ENCODE measurements around the gene COL25A1. TPM values are rescaled to one million over a fixed set of nuclear protein-coding genes. Genes with fewer than 3 reads are reported as not detected.

Gene COL25A1
- total RNA-seq, 1 donor from 2014 or later: 0.75 TPM

GRCh38 chr4:108906006-108906405 lies 396.5 kb downstream of the COL25A1 start:
- TF ChIP-seq, protein P1, sequence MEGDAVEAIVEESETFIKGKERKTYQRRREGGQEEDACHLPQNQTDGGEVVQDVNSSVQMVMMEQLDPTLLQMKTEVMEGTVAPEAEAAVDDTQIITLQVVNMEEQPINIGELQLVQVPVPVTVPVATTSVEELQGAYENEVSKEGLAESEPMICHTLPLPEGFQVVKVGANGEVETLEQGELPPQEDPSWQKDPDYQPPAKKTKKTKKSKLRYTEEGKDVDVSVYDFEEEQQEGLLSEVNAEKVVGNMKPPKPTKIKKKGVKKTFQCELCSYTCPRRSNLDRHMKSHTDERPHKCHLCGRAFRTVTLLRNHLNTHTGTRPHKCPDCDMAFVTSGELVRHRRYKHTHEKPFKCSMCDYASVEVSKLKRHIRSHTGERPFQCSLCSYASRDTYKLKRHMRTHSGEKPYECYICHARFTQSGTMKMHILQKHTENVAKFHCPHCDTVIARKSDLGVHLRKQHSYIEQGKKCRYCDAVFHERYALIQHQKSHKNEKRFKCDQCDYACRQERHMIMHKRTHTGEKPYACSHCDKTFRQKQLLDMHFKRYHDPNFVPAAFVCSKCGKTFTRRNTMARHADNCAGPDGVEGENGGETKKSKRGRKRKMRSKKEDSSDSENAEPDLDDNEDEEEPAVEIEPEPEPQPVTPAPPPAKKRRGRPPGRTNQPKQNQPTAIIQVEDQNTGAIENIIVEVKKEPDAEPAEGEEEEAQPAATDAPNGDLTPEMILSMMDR (IDR thresholded peaks at IDR 0.05): no peak

DNA sequence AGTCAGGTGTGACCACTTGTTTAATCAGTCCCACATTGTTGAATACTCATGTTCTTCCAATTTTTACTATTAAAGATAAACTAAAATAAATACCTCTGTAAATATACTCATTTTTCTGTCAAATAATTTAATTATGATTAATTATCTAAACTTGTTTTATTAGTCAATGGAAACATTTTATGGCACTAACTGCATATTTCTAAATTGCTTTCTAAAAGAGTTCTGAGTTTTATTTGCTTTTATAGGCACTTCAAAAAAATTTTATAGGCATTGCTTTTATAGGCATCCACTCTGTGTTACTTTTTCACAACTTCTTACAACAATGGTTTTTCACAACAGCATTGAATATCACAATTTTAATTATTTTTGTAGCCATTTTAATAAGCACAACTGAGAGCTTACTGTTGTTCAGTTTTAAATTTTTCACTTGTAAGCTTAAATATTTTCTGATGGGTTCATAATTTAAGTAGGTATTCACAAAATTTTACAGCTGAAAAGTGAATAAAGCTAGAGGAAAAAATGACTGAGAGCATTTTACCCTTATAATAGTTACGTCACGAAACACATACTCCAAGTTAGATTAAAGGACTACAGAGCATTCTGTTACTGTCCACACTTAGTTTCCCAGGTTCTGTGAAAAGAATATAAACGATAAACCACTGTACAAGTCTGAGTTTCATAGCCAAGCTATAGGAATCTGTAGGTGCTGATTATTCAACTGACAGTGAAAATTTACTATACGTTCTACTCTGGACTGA lies 398.8 kb downstream of the COL25A1 start:
- H3K27ac ChIP-seq: no peak overlapping the region
- intact Hi-C loops (cut with DNase I): no loop called here
- H3K9me3 ChIP-seq: no peaks in the 10 kb centered on the region
- no peak overlapping the region for H3K4me3 ChIP-seq
- no peaks in the 10 kb centered on the region for H3K4me1 ChIP-seq
- ATAC-seq: no peak
- TF ChIP-seq, protein P1 (IDR thresholded peaks at IDR 0.05): no peak
- no peaks in the 10 kb centered on the region for H3K27me3 ChIP-seq
- no peaks in the 10 kb centered on the region for H3K36me3 ChIP-seq
- no peak for DNase-seq

More at GRCh38 chr4:108906006-108906405, 396.5 kb downstream of the COL25A1 start:
- Histone ChIP-seq H3K27ac (no peak overlapping the region), H3K9me3 (no peaks in the 10 kb centered on the region), H3K4me3 (no peak overlapping the region), H3K27me3 (no peaks in the 10 kb centered on the region), H3K36me3 (no peaks in the 10 kb centered on the region), H3K4me1 (no peaks in the 10 kb centered on the region)
- DNase-seq: no peak
- ATAC-seq: no peak
- intact Hi-C loops (cut with DNase I): no loop called here

- H3K4me3 ChIP-seq: no peak overlapping the region
- no peak for DNase-seq
- H3K27me3 ChIP-seq: no peaks in the 10 kb centered on the region
- TF ChIP-seq, protein P1 (IDR thresholded peaks at IDR 0.05): no peak
- H3K9me3 ChIP-seq: no peaks in the 10 kb centered on the region
- ATAC-seq: no peak
- H3K27ac ChIP-seq: no peak overlapping the region
- H3K4me1 ChIP-seq: no peaks in the 10 kb centered on the region
- no peaks in the 10 kb centered on the region for H3K36me3 ChIP-seq
- intact Hi-C loops (cut with DNase I): no loop called here
Measured at GRCh38 chr4:108902769-108903168, 399.7 kb downstream of the COL25A1 start.

DNA sequence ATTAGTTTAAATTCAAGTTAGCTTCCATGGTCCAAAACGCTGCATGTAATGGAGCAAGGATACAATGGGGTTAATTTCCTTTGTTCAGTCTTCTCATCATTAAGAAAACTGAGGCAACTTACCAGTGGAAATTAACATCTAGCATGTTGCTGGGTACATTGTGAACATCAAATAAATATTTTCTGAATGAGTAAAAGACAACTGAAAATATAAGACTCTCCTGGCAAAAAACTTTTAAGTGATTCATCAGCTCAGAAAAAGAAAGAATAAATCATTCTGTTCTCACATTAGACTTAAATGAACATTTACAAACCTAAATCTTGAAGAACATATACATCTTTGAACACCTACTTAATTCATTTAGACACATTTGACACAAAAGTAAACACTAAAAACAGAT lies 401.2 kb downstream of the COL25A1 start:
- ATAC-seq (no peak), DNase-seq (no peak)
- Histone ChIP-seq H3K9me3 (no peaks in the 10 kb centered on the region), H3K27ac (no peak overlapping the region), H3K27me3 (no peaks in the 10 kb centered on the region), H3K36me3 (no peaks in the 10 kb centered on the region), H3K4me3 (no peak overlapping the region), H3K4me1 (no peaks in the 10 kb centered on the region)
- TF ChIP-seq, protein P1 (IDR thresholded peaks at IDR 0.05): no peak
- intact Hi-C loops (cut with DNase I): no loop called here

DNA sequence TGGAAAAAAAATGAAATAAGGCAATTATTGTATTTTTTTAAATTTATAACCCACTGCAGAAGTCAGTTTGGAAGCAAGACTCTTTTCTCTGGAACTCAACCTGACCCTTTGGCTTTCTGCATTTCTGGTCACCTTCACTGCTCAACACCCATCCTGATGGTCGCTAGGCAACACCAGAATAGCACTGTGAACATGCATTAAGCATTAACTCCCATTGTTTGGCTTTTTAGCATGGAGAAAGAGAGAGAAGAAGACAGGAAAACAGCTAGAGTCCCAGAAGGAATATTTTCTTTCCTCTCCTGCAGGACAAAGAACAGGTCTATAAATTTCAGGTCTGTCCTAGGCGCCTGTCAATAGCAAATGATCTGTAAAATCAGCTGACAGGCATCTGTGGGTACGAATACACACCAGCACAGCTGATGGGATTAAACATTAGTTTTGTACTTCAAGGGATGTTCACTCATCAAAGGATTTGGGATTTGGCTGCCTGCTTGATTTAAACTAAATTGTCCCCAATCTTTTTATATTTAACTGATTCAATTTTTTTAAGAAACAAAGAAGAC lies 402.4 kb downstream of the COL25A1 start:
- no peak overlapping the region for H3K27ac ChIP-seq
- H3K4me3 ChIP-seq: no peak overlapping the region
- H3K4me1 ChIP-seq: no peaks in the 10 kb centered on the region
- ATAC-seq (no peak), DNase-seq (no peak)
- no peaks in the 10 kb centered on the region for H3K9me3 ChIP-seq
- TF ChIP-seq, protein P1 (IDR thresholded peaks at IDR 0.05): no peak
- no peaks in the 10 kb centered on the region for H3K36me3 ChIP-seq
- no peaks in the 10 kb centered on the region for H3K27me3 ChIP-seq
- intact Hi-C loops (cut with DNase I): no loop called here
